NCI-H2196 (cell line): ENCODE data around the gene BEND6.

Experiments used
- DNase-seq: peaks from one replicate; lab custom pipeline; 2025; ENCODE audit not compliant: unreplicated experiment; lab: John Stamatoyannopoulos, UW

The BEND6 gene

DNA sequence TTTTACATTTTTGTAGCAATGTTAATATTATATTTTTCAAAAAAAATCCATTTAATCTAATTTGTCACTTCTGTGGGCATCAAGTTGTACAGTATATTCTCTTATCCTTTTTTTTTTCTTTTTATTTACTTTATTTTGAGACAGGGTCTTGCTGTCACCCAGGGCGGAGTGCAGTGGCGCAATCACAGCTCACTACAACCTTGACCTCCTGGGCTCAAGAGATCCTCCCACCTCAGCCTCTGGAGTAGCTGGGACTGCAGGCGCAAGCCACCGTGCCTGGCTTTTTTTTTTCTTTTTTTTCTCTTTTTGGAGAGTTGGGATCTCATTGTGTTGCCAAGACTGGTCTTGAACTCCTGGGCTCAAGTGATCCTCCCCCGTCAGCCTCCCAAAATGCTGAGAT is 14.4 kb upstream of the BEND6 start:
- DNase-seq, result no peak

- no peak for DNase-seq
Observed at GRCh38 chr6:56940977-56941376, 13.9 kb upstream of the BEND6 start.

DNA sequence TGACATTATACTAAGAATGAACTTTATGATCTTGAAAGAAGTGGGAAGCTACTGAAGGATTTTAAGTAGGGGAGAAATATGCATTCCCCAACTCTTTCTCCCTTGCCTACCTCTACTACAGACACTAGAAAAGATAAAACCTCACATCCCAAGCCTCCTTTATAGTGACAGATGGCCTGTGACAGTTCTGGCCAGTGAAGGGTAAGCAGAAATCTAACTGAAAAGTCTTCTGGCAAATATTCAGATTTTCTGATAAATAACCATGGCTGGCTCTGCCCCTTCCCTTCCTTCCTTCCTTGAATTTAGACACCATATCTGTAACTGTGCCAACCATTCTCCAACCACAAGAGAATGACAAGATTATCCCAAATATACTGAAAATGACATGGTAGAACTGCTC is 10.2 kb upstream of the BEND6 start:
- no peak for DNase-seq

- no peak for DNase-seq
Observed at GRCh38 chr6:56946368-56946767, 8.5 kb upstream of the BEND6 start.

- no peak for DNase-seq
Observed at GRCh38 chr6:56947924-56948323, 7.0 kb upstream of the BEND6 start.

GRCh38 chr6:56949265-56949664 is 5.6 kb upstream of the BEND6 start:
- no peak for DNase-seq

DNA sequence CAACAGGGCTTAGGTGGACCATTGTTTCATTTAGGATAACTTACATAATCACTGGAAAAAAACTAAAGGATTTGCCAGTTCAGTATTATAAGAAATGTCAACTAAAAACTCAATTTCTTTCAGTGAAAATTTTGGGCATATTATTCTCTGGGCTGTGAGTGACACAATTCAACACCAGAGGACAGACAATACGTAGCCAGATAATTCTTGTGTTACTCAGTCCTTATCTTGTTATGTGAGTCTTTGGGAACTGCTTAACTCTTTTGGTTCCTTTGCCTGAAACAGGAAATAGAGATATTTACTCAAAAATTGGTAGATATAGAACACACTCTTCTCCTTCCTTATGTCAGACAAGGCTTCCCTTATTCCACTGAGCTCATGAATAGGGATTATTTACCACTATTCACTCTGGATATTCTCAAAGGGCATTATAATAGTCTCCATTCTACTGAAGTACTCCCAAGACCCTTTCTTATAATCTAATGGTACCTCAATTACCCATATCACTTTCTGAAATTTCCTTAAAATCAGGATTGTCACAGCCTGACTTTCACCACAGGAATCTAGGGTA is 4.9 kb upstream of the BEND6 start:
- no peak for DNase-seq

DNA sequence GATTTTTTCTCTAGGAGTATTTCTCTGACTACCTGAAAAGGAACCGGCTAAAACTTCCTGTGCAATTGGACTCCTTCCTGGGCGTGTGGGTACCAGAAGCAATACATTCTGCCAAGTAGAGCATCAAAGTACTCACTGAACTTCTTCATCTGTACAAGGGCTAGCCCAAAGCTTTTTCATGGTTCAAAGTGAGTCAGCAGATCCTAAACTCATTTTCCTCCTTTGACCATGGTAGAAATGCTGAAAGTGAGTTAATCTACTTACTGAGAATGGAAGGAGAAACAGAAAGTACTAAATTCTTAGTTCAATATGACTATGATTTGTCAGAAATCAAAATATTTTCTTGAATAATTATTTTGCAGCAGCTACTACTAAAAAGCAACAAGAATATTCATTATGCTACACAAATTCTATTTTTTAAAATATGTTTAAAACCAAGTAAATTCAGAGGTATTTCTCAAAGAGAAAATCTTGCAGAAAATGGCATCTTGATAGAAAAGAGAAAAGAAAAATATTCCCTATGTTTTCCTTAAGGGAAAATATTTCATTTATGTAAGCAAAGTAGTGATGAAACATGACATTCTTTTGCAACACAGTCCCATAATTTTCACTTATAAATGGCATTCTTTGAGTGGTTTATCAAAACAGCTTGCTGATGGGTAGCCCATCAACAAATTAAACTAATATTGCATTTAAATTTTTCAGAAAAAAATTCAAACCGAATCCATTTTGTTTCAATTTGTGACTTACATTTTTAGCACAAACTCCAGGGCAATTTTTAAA is 3.7 kb upstream of the BEND6 start:
- no peak for DNase-seq

DNA sequence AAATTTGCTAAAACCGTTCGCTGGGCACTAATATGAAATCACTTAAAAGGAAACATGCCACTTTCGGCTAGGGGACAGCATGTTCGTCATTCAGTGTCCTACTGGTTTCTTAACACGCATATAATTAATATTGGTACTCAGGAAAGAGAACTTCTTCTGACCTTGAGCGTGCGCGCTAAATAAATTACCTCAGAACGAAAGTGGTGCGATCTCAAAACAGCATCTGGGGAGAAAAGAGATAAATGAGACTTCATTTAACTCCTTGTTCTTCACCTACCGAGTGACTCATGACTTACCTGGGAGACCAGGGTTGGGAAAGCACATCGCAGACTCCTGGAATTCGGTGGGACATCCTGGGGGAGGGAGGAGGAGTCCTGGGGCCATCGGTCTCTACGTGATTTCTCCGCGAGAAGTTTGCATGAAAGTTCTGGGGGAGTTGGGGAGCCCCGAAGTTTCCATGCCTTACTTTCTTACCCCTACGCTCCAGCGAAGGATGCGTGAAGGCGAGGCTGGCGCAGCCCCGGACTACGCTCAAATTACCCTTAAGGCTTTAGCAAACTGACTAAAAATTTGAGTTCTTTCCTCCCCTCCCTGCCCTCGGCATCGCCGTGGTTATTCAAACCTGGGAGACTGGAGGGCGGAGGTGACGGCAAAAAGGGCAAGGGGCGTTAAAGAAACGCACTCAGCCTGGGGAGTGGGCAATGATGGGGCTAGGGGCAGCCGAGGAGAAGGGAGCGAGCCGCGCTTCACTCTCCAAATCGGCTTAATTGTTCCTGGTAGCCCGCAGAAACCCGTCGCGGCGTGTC is 1.1 kb upstream of the BEND6 start:
- DNase-seq, result no peak

DNA sequence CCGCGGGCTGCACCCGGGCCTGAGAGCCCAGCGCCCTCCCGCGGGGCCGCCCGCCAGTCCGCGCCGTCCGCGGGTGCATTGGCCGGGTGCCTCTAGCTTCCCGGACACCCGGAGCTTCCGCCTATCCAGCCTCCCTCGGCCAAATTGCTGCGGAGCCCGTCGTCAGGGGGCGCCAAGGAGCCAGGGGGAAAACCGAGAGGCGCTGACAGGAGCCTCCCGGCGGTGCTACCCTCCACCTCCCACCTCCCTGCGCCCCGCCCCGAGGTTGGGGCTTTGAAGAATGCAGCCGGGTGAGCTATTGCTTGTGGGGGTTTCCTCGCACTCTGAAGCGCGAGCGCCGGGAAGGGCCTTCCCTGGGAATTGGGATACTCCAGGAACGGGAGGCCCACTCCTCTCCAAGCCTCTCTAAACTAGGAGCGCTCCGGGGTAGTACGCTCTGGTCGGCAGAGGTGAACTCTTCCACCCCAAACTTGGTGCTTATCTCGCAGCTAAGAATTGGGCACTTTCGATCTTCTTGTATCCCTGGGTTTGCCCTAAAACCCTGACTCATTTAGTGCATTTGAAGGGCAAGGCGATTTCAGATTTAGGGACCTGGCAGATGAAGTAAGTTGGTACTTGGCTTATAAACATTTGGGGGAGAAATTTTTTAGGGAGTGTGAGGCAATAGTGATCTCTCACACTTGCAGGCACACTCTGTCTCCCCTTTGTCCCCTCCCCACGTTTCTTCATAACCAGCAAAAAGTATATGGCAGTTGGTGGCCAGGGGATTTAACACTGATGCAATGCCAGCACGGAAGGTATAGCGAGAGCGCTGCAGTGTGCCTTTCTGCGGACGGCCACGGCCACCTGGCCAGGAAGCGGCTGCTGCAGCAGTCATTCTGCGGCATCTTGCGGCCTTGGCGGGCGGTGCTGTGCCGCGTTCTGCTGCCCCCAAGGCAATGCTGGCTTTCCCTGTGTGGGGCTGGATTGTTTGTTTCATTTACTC is 556 bp downstream of the BEND6 start:
- DNase-seq, result peak; percentile 80

DNA sequence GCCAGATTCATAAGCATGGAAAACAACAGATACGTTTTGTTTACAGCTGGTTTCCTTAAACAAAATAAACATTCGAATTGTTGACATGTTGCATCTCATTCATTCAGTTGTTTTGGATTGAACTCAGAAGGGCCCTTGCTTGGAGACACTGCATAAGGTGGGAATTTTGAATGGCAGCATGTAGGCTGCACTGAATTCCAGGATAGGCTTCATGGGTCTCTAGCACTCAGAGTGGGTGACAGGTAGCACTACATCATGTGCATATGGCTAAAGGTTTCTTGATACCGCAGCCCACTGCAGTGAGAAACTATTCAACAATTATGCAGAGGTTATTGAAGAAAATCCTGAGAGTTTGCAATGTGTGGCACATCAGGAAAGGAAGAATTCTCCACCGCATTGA is 1.6 kb downstream of the BEND6 start:
- no peak for DNase-seq

- no peak for DNase-seq
Observed at GRCh38 chr6:56957856-56958255, 2.9 kb downstream of the BEND6 start.

DNA sequence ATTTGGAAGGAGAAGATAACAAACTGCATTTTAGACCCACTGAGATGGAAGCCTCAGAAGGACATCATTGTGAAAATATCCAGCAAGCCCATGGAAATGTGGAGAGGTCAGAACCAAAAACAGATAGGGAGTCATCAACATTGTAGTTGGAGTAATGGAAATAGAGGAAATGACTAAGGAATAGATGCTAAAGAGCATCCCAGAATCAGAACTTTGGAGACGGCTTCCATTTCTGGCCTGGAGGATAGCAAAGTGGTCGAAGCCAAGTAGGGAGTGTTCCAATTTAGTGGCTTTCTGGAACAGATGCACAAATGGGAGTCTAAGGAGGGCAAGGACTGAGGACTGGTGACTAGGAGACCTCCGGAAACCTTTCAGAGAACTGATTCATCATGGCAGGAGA is 3.6 kb downstream of the BEND6 start:
- no peak for DNase-seq

GRCh38 chr6:56959094-56959493 is 4.2 kb downstream of the BEND6 start:
- DNase-seq, result no peak

DNA sequence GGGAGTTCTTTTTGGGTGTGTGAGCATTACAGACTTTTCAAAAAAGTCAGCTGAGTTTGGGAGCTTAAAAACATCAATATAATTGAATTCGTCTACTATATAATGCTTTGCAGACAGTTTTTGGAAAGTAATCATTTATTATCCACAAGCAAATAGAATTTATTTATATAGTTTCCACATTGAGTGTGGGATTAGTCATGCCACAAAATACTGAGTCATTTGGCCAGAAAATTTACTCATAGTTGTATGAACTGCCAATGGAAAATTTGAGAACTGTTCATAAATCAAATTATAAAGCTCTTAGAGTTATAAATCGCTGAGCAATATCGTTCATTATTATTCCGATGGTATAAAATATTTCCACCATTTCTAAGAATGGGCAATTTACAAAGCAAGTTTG is 5.0 kb downstream of the BEND6 start:
- DNase-seq, result no peak

GRCh38 chr6:56961151-56961550 is 6.2 kb downstream of the BEND6 start:
- DNase-seq, result no peak

- DNase-seq, result no peak
Observed at GRCh38 chr6:56962441-56962840, 7.5 kb downstream of the BEND6 start.

DNA sequence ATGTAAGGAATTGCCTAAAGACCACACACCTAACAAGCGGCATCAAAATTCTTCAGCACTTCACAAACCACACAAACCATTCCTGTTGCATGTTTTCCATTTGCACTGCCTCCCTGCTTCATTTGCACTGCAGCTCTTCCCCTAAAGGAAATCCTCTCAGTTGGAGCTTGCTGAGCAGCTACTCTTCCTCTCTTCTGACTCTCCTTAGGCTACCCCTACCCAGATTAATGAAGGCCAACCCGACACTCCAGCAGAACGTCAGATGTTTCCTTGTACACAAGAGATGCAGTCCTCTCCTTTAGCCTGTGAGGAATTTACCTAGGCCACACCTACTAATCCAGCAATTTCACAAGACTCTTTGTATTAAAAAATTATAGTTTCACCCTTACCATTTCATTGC is 8.1 kb downstream of the BEND6 start:
- no peak for DNase-seq

- DNase-seq, result no peak
Observed at GRCh38 chr6:56963793-56964192, 8.9 kb downstream of the BEND6 start.

DNA sequence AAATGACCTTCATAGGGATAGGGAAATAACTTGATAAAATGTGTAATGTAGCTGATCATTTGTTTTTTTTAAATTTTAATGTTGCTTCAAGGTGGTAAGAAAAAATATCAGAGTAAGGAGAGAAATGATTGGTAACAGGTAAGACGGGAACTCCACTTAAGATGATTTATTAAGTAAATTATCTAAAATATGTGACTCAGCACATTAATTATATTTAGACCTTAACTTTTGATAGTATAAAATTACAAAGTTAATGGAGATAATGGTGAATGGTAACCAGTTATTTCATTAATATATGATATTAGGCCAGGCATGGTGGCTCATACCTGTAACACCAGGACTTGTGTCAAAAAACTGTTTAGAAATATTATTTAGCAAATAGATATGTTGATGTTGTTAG is 10.2 kb downstream of the BEND6 start:
- DNase-seq, result no peak

DNA sequence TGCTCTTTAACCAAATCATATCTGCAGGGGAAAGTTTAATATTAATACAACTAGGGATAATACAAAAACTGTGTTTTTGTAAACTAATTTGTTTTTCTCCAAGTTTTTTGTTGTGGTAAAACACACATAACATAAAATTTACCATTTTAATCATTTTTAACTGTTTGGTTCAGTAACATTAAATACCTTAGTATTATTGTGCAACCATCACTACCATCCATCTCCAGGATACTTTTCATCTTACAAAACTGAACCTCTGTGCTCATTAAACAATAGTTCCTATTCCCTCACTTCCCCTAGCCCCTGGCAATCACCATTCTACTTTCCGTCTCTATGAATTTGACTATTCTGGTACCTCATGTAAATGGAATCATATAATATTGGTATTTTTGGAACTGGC is 15.9 kb downstream of the BEND6 start:
- no peak for DNase-seq
